ENCODE results near the gene GALNS. TPM values are rescaled to one million over a fixed set of nuclear protein-coding genes. Genes with fewer than 3 reads are reported as not detected.

GALNS gene
- total RNA-seq, 2 experiments from 2014 or later = 30.8 to 38.8 TPM

DNA sequence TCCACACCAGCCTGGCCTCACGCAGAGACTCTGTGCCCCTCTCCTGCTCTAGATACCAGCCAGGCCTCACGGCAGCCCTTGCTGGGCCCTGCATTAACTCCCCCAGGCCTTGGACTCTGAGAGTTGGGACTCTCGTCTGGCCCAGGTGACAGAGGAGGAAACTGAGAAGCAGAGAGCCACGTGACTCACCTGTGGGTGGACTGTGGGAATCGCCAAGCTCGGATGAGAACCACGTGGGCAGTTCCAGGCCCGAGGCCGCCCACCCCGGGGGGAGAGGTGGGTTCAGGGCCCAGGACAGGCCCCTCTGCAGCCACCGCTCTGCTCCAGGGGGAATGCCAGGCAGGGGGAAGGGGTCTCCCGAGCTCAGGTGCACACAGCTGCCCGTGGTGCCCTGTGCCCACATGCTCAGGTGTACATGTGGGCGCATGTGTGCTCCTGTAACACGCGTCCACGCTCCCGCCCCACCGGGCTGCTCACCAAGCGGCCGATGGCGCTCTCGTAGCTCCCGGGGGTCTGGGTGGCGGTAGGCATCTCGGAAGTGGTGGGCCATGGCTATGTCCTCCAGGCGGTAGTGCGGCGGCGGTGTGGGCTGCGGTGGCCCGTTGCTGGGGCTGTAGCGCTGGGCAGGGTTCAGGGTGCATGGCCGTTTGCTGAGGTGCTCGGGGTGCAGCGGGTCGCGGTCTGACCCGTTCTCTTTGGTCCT, 28.0 kb upstream of the GALNS start:
- H3K4me1 Mint-ChIP-seq = no peaks in the 10 kb centered on the region
- CTCF ChIA-PET = no interaction called here
- H3K27ac Mint-ChIP-seq = no peak overlapping the region

DNA sequence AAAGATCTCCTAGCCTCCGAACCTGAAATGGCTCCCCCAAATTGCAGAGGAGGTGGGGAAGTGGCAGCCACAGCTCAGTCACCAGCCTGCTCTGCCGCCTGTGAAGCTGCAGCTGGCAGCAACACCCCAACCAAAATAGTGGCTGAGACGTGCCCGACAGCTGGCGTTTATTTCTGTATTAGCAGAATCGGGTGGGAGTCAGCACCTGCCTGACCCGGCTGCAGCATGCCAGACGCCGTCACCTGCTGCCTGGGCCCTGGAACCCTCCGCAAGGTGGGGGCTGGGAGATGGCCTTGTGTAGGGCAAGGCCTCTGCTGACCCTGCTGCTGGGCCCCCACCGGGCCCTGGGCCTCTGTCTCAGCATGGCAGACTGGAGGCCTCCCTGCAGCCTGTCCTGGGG, 27.2 kb upstream of the GALNS start:
- ATAC-seq (no peak), DNase-seq (no peak)
- Mint-ChIP-seq H3K4me1 (no peaks in the 10 kb centered on the region), H3K36me3 (no peaks in the 10 kb centered on the region), H3K27ac (no peak overlapping the region), H3K27me3 (no peaks in the 10 kb centered on the region), H3K4me3 (no peak overlapping the region), H3K9me3 (ENCODE audit: low read depth) (no peaks in the 10 kb centered on the region)
- CTCF ChIA-PET = no interaction called here

More for the DNA sequence above, 28.0 kb upstream of the GALNS start:
- Mint-ChIP-seq H3K36me3 (no peaks in the 10 kb centered on the region), H3K27me3 (no peaks in the 10 kb centered on the region), H3K4me3 (no peak overlapping the region), H3K9me3 (ENCODE audit: low read depth) (no peaks in the 10 kb centered on the region)
- no peak for DNase-seq
- no peak for ATAC-seq

GRCh38 chr16:88883117-88883895, 26.6 kb upstream of the GALNS start:
- DNase-seq (no peak), ATAC-seq (no peak)
- no peaks in the 10 kb centered on the region for H3K36me3 Mint-ChIP-seq
- no peaks in the 10 kb centered on the region for H3K9me3 Mint-ChIP-seq (ENCODE audit: low read depth)
- no peaks in the 10 kb centered on the region for H3K27me3 Mint-ChIP-seq
- H3K27ac Mint-ChIP-seq = no peak overlapping the region
- no peak overlapping the region for H3K4me3 Mint-ChIP-seq
- no peaks in the 10 kb centered on the region for H3K4me1 Mint-ChIP-seq
- CTCF ChIA-PET = no interaction called here

GRCh38 chr16:88882358-88883030, 25.7 kb upstream of the GALNS start:
- ATAC-seq = no peak
- Mint-ChIP-seq H3K4me3 (no peak overlapping the region), H3K27me3 (no peaks in the 10 kb centered on the region), H3K9me3 (ENCODE audit: low read depth) (no peaks in the 10 kb centered on the region), H3K27ac (no peak overlapping the region), H3K36me3 (no peaks in the 10 kb centered on the region), H3K4me1 (no peaks in the 10 kb centered on the region)
- DNase-seq = no peak
- CTCF ChIA-PET = no interaction called here

- Mint-ChIP-seq H3K36me3 (no peaks in the 10 kb centered on the region), H3K9me3 (ENCODE audit: low read depth) (no peaks in the 10 kb centered on the region), H3K27me3 (no peaks in the 10 kb centered on the region), H3K4me1 (no peaks in the 10 kb centered on the region), H3K4me3 (no peak overlapping the region), H3K27ac (no peak overlapping the region)
- CTCF ChIA-PET = no interaction called here
- no peak for DNase-seq
- ATAC-seq = no peak
Observed at GRCh38 chr16:88881675-88882357, 25.1 kb upstream of the GALNS start.

- no peaks in the 10 kb centered on the region for H3K4me1 Mint-ChIP-seq
- no peak overlapping the region for H3K4me3 Mint-ChIP-seq
- H3K27ac Mint-ChIP-seq = no peak overlapping the region
- ATAC-seq (no peak), DNase-seq (no peak)
- H3K36me3 Mint-ChIP-seq = no peaks in the 10 kb centered on the region
- CTCF ChIA-PET = no interaction called here
- no peaks in the 10 kb centered on the region for H3K27me3 Mint-ChIP-seq
- no peaks in the 10 kb centered on the region for H3K9me3 Mint-ChIP-seq (ENCODE audit: low read depth)
Observed at GRCh38 chr16:88881007-88881615, 24.4 kb upstream of the GALNS start.

DNA sequence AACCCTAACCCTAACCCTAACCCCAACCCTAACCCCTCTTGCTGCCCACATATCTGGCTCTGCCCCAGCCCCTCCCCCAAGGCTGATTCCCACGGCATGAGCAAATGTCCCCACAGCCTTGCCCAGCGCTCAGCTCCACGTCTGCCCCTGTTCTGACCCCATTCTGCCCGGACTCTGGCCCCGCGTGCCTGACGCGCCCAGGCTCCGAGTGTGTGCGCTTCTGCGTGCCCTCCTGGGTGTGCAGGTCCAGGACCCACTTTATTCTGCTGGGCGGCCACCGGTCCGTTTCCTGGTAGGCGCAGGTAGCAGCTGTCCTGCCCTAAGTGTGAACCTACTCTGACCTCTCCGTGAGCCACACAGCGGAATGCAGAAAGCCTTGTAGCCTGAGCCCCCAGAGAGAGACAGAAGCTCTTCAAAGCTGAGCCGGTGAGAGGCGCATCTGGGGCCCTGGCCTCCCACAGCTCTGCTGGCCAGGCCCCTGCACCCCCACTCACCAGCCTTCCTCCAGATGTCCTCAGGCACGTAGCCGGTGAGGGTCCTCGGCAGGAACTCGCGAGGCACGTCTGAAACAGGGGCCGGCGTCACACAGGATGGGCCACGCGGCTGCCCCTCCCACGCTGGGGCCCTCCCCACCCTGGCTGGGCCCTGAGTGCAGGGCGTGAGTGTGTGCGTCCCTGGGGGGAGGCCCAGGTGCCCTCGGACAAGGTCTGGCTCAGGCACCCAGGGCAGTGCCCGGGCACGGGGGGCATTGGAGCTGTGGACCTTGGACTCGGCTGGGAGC, 23.7 kb upstream of the GALNS start:
- Mint-ChIP-seq H3K27ac (no peak overlapping the region), H3K4me3 (no peak overlapping the region), H3K4me1 (no peaks in the 10 kb centered on the region), H3K27me3 (no peaks in the 10 kb centered on the region), H3K9me3 (ENCODE audit: low read depth) (no peaks in the 10 kb centered on the region), H3K36me3 (no peaks in the 10 kb centered on the region)
- CTCF ChIA-PET = no interaction called here
- ATAC-seq = no peak
- DNase-seq = no peak

GRCh38 chr16:88879788-88880055, 23.0 kb upstream of the GALNS start:
- ATAC-seq (no peak), DNase-seq (no peak)
- Mint-ChIP-seq H3K9me3 (ENCODE audit: low read depth) (no peaks in the 10 kb centered on the region), H3K27ac (no peak overlapping the region), H3K4me3 (no peak overlapping the region), H3K36me3 (no peaks in the 10 kb centered on the region), H3K4me1 (no peaks in the 10 kb centered on the region), H3K27me3 (no peaks in the 10 kb centered on the region)
- CTCF ChIA-PET = no interaction called here

GRCh38 chr16:88878967-88879787, 22.4 kb upstream of the GALNS start:
- Mint-ChIP-seq H3K27ac (no peak overlapping the region), H3K4me1 (no peaks in the 10 kb centered on the region), H3K4me3 (no peak overlapping the region), H3K36me3 (no peaks in the 10 kb centered on the region), H3K27me3 (no peaks in the 10 kb centered on the region), H3K9me3 (ENCODE audit: low read depth) (no peaks in the 10 kb centered on the region)
- CTCF ChIA-PET = no interaction called here
- ATAC-seq (no peak), DNase-seq (no peak)

DNA sequence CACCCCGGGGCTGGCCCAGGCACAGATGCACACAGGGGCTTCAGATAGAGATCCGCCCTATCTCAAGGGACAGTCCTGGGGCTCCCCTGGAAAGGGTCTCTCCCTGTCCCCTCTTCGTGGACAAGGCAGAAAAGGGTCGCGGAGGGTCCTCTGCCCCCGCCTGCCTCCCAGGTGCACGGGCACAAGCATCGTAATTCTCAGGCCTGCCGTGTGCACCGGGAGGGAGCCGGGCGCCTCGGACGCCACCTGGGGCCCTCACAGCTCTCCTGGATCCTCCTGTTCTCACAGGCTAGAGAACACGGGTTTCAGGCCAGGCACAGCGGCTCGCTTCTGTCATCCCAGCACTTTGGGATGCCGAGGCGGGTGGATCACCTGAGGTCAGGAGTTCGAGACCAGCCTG, 21.6 kb upstream of the GALNS start:
- CTCF ChIA-PET = no interaction called here

GRCh38 chr16:88877564-88878289, 21.0 kb upstream of the GALNS start:
- ATAC-seq (no peak), DNase-seq (no peak)
- H3K36me3 Mint-ChIP-seq = no peaks in the 10 kb centered on the region
- H3K4me1 Mint-ChIP-seq = no peaks in the 10 kb centered on the region
- no peaks in the 10 kb centered on the region for H3K9me3 Mint-ChIP-seq (ENCODE audit: low read depth)
- CTCF ChIA-PET = no interaction called here
- no peaks in the 10 kb centered on the region for H3K27me3 Mint-ChIP-seq
- no peak overlapping the region for H3K27ac Mint-ChIP-seq
- H3K4me3 Mint-ChIP-seq = no peak overlapping the region

More for the DNA sequence above, 21.6 kb upstream of the GALNS start:
- H3K9me3 Mint-ChIP-seq (ENCODE audit: low read depth) = no peaks in the 10 kb centered on the region
- ATAC-seq (no peak), DNase-seq (no peak)
- H3K27me3 Mint-ChIP-seq = no peaks in the 10 kb centered on the region
- H3K27ac Mint-ChIP-seq = no peak overlapping the region
- H3K4me3 Mint-ChIP-seq = no peak overlapping the region
- H3K4me1 Mint-ChIP-seq = no peaks in the 10 kb centered on the region
- no peaks in the 10 kb centered on the region for H3K36me3 Mint-ChIP-seq

DNA sequence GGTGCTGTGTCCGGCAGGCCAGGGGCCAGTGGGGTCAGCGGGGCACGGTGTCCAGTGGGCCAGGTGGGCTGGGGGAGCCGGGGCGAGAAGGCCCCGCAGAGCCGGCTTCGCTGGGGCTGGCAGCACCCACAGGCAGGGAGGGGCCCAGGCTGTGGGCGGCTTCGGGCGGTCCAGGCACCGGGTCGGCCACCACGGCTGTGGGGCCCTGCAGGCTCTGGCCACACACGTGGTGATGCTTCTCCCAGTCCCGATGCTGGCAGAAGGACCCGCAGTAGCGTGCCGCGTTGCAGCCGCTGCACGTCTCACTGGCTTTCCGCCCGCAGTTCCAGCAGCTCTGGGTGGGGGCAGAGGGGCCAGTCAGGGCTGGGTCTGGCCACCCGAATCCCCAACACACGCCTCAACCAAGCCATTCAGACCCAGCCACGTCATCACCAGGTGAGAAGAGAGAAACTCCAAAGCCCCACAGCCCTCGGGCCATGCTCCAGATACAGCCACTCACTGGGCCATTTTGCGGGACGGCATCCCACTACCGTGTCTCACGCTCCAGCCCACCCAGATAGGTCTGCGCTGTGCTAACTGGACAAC, 20.3 kb upstream of the GALNS start:
- Mint-ChIP-seq H3K27me3 (no peaks in the 10 kb centered on the region), H3K36me3 (no peaks in the 10 kb centered on the region), H3K27ac (no peak overlapping the region), H3K4me3 (no peak overlapping the region), H3K4me1 (no peaks in the 10 kb centered on the region), H3K9me3 (ENCODE audit: low read depth) (no peaks in the 10 kb centered on the region)
- no peak for ATAC-seq
- DNase-seq = no peak
- CTCF ChIA-PET = no interaction called here
